H9 (cell line): ENCODE measurements around the gene IDH2. TPM values are rescaled to one million over a fixed set of nuclear protein-coding genes. Genes with fewer than 3 reads are reported as not detected.
A peak's percentile ranks its signal among the peaks of the same experiment; 100 is the strongest.

ENCODE experiments used
- DNase-seq: peaks from one replicate; pipeline ENCODE4 v3.0.0-alpha.2; 2017
- H2AFZ ChIP-seq: one replicate; pipeline ENCODE4 v1.6.1; 2013; ENCODE audit warnings: mild to moderate bottlenecking, low read length, control low read depth, moderate library complexity
- H2AK5ac ChIP-seq: 2 replicates; pipeline ENCODE4 v1.6.1; 2013; ENCODE audit warnings: low read length, control low read depth, mixed read lengths; ENCODE audit not compliant: insufficient read length
- H2BK120ac ChIP-seq: one replicate; pipeline ENCODE4 v1.6.1; 2013; ENCODE audit warnings: low read depth, mild to moderate bottlenecking, low read length, control low read depth, inconsistent platforms; ENCODE audit not compliant: poor library complexity, severe bottlenecking
- H2BK12ac ChIP-seq: 2 replicates; pipeline ENCODE4 v1.6.1; 2013; ENCODE audit warnings: low read length, control low read depth, mixed read lengths, low read depth; ENCODE audit not compliant: insufficient read length
- H2BK15ac ChIP-seq: 2 replicates; pipeline ENCODE4 v1.6.1; 2013; ENCODE audit warnings: low read depth, low read length, control low read depth
- H2BK20ac ChIP-seq: one replicate; pipeline ENCODE4 v1.6.1; 2013; ENCODE audit warnings: low read depth, mild to moderate bottlenecking, low read length, control low read depth, inconsistent platforms; ENCODE audit not compliant: poor library complexity, severe bottlenecking
- H2BK5ac ChIP-seq: 2 replicates; pipeline ENCODE4 v1.6.1; 2013; ENCODE audit warnings: low read length, control low read depth, mixed read lengths; ENCODE audit not compliant: insufficient read length
- H3K14ac ChIP-seq: 2 replicates; pipeline ENCODE4 v1.6.1; 2013; ENCODE audit warnings: low read length, control low read depth; ENCODE audit not compliant: insufficient read depth
- H3K18ac ChIP-seq: 2 replicates; pipeline ENCODE4 v1.6.1; 2013; ENCODE audit warnings: low read depth, mild to moderate bottlenecking, mixed read lengths, low read length, control low read depth; ENCODE audit not compliant: insufficient read length
- H3K23ac ChIP-seq: 2 replicates; pipeline ENCODE4 v1.6.1; 2013; ENCODE audit warnings: low read length, control low read depth, mixed read lengths, low read depth; ENCODE audit not compliant: insufficient read length
- H3K23me2 ChIP-seq: 2 replicates; pipeline ENCODE4 v1.6.1; 2013; ENCODE audit warnings: low read depth, mild to moderate bottlenecking, mixed read lengths, low read length, control low read depth; ENCODE audit not compliant: insufficient read length, poor library complexity, severe bottlenecking
- H3K27ac ChIP-seq: 2 replicates; pipeline ENCODE4 v1.5.1; 2013; ENCODE audit warnings: low read length, control low read depth, mixed read lengths, low read depth; ENCODE audit not compliant: insufficient read length
- H3K27me3 ChIP-seq: 2 replicates; pipeline ENCODE4 v1.6.1; 2013; ENCODE audit warnings: low read length, control low read depth, inconsistent platforms; ENCODE audit not compliant: insufficient read depth
- H3K4ac ChIP-seq: 2 replicates; pipeline ENCODE4 v1.6.1; 2013; ENCODE audit warnings: low read depth, mild to moderate bottlenecking, control low read depth, inconsistent platforms, low read length, moderate library complexity
- H3K4me1 ChIP-seq: 2 replicates; pipeline ENCODE4 v1.6.1; 2013; ENCODE audit warnings: low read length, control low read depth, inconsistent platforms; ENCODE audit not compliant: insufficient read depth
- H3K4me2 ChIP-seq: 2 replicates; pipeline ENCODE4 v1.6.1; 2013; ENCODE audit warnings: low read length, control low read depth, mixed read lengths; ENCODE audit not compliant: insufficient read length, insufficient read depth
- H3K56ac ChIP-seq: 2 replicates; pipeline ENCODE4 v1.6.1; 2013; ENCODE audit warnings: low read depth, mild to moderate bottlenecking, mixed read lengths, low read length, control low read depth; ENCODE audit not compliant: insufficient read length
- H3K79me1 ChIP-seq: 2 replicates; pipeline ENCODE4 v1.6.1; 2013; ENCODE audit warnings: low read depth, mild to moderate bottlenecking, moderate library complexity, low read length, control low read depth, inconsistent platforms; ENCODE audit not compliant: insufficient read depth, poor library complexity, severe bottlenecking
- H3K79me2 ChIP-seq: 2 replicates; pipeline ENCODE4 v1.6.1; 2013; ENCODE audit warnings: low read length, control low read depth, inconsistent platforms; ENCODE audit not compliant: insufficient read depth
- H3K9ac ChIP-seq: 2 replicates; pipeline ENCODE4 v1.6.1; 2013; ENCODE audit warnings: low read length, control low read depth, mixed read lengths; ENCODE audit not compliant: insufficient read length; ENCODE audit errors: extremely low read depth
- H3K9me3 ChIP-seq: one replicate; pipeline ENCODE4 v1.6.1; 2013; ENCODE audit warnings: low read depth, low read length, inconsistent platforms; ENCODE audit not compliant: control insufficient read depth
- H3T11ph ChIP-seq: one replicate; pipeline ENCODE4 v1.6.1; 2013; ENCODE audit warnings: mild to moderate bottlenecking, low read length, control low read depth, inconsistent platforms
- H4K20me1 ChIP-seq: one replicate; pipeline ENCODE4 v1.6.1; 2013; ENCODE audit not compliant: control insufficient read depth, insufficient read length, insufficient read depth
- H4K5ac ChIP-seq: 2 replicates; pipeline ENCODE4 v1.6.1; 2013; ENCODE audit warnings: low read depth, mild to moderate bottlenecking, mixed read lengths, low read length, control low read depth; ENCODE audit not compliant: insufficient read length
- H4K8ac ChIP-seq: replicated peaks from 2 replicates; pipeline ENCODE4 v1.6.1; 2013; ENCODE audit warnings: low read length, control low read depth, mixed read lengths, low read depth; ENCODE audit not compliant: insufficient read length
- H4K91ac ChIP-seq: 2 replicates; pipeline ENCODE4 v1.6.1; 2013; ENCODE audit warnings: low read depth, mild to moderate bottlenecking, moderate library complexity, mixed read lengths, low read length, control low read depth; ENCODE audit not compliant: insufficient read length
- H3K27ac Mint-ChIP-seq, 3 experiments: 2 replicates in 2 of 3; 3 replicates in 1 of 3; pipeline ENCODE4 v1.8.0; 2020 to 2021; ENCODE audit warnings: mixed read lengths in 3 of 3, mild to moderate bottlenecking in 1 of 3, moderate library complexity in 1 of 3
- H3K27me3 Mint-ChIP-seq: 2 replicates; pipeline ENCODE4 v1.8.0; 2021; ENCODE audit warnings: low read depth, mild to moderate bottlenecking, moderate library complexity, mixed read lengths
- H3K36me3 Mint-ChIP-seq, 3 experiments: 2 replicates in 2 of 3; 3 replicates in 1 of 3; pipeline ENCODE4 v1.8.0; 2020 to 2021; ENCODE audit warnings: low read depth in 3 of 3, mixed read lengths in 3 of 3; ENCODE audit not compliant: insufficient read depth in 1 of 3
- H3K4me1 Mint-ChIP-seq, 2 experiments: 2 replicates each; pipeline ENCODE4 v1.8.0; 2020; ENCODE audit warnings: mixed read lengths in 2 of 2
- H3K4me3 Mint-ChIP-seq, 2 experiments: 2 replicates in 1 of 2; 3 replicates in 1 of 2; pipeline ENCODE4 v1.8.0; 2020 to 2021; ENCODE audit warnings: mild to moderate bottlenecking in 2 of 2, mixed read lengths in 2 of 2, moderate library complexity in 1 of 2
- H3K9me3 Mint-ChIP-seq, 2 experiments: 2 replicates in 1 of 2; 3 replicates in 1 of 2; pipeline ENCODE4 v1.8.0; 2020; ENCODE audit warnings: mild to moderate bottlenecking in 2 of 2, mixed read lengths in 2 of 2, moderate library complexity in 1 of 2
- CTCF ChIP-seq: fragments of 200-600 bp; sonication (generic); conservative IDR thresholded peaks from 3 replicates; pipeline ENCODE4 v1.8.0; 2021; ENCODE audit warnings: antibody characterized with exemption, mild to moderate bottlenecking
- WGBS: extraction: QIAGEN DNeasy Blood & Tissue Kit; methylation state at CpG from one replicate; pipeline ENCODE4 v1.1.7; 2013; ENCODE audit warnings: missing lambda C conversion rate, low lambda C conversion rate, mixed read lengths; ENCODE audit not compliant: insufficient read length; ENCODE audit errors: extremely low coverage; 5-methylcytosine and 5-hydroxymethylcytosine counted together
- total RNA-seq: library from RNA; stranded (reverse); gene quantifications from 2 replicates; pipeline ENCODE4 v1.2.1, GENCODE V29; 2021

IDH2 gene
- total RNA-seq, 1 experiment from 2014 or later: 57.7 TPM

GRCh38 chr15:90062462-90062932, 39.8 kb downstream of the IDH2 start:
- Histone ChIP-seq H2BK120ac (peak overlapping the region; percentile 56), H3K27ac (no peak overlapping the region), H2BK20ac (no peak overlapping the region), H4K91ac (peak overlapping the region; percentile 35), H3K18ac (peak overlapping the region; percentile 86), H4K5ac (no peak overlapping the region), H3K56ac (no peak overlapping the region), H2BK15ac (no peak overlapping the region), H3K9ac (no peak overlapping the region), H3K4me2 (no peak overlapping the region), H3K4me1 (peaks cover 25% of the 10 kb centered on the region; the same call in 1 of the 2 replicates), H4K8ac (no peak overlapping the region), H4K20me1 (peaks cover 2% of the 10 kb centered on the region), H3K79me1 (no peaks in the 10 kb centered on the region), H3K79me2 (no peaks in the 10 kb centered on the region), H3K27me3 (no peaks in the 10 kb centered on the region), H2BK5ac (peak overlapping the region; percentile 18), H3K23me2 (no peaks in the 10 kb centered on the region), H2AK5ac (no peak overlapping the region), H3K14ac (peak overlapping the region; percentile 88), H3K9me3 (no peaks in the 10 kb centered on the region), H3K23ac (no peak overlapping the region), H2BK12ac (no peak overlapping the region), H3T11ph (no peak overlapping the region), H3K4ac (peak overlapping the region; percentile 15; the same call in 1 of the 2 replicates), H2AFZ (no peak overlapping the region)
- H3K4me3 Mint-ChIP-seq: peak overlapping the region in 1 of 2 experiments; percentile 51; a peak in 2 of 5 replicates
- H3K27ac Mint-ChIP-seq: peak overlapping the region; percentile 91 to 99 (median 96)
- DNase-seq: no peak
- no peak for TF ChIP-seq CTCF
- H3K27me3 Mint-ChIP-seq: no peaks in the 10 kb centered on the region
- H3K4me1 Mint-ChIP-seq: peaks cover 48 to 55% of the 10 kb centered on the region in 2 experiments
- no peaks in the 10 kb centered on the region; a peak in 1 of 5 replicates for H3K9me3 Mint-ChIP-seq
- no CpG with 5 or more reads among the region's 16 CpGs for WGBS
- no peaks in the 10 kb centered on the region for H3K36me3 Mint-ChIP-seq
